A549 (cell line): ENCODE measurements around the gene ORMDL2. TPM values are rescaled to one million over a fixed set of nuclear protein-coding genes. Genes with fewer than 3 reads are reported as not detected.

ENCODE experiments used
- ATAC-seq, 2 experiments: fragments of 200-7000 bp in 1 of 2; fragments of >200 bp in 1 of 2; cut with Nextera tagmentation in 1 of 2; cut with Tn5 transposase in 1 of 2; 3 replicates each; pipeline versions ENCODE4 v1.8.0 to v1.9.1; 2018 to 2020; ENCODE audit warnings: mild to moderate bottlenecking in 1 of 2, moderate library complexity in 1 of 2
- CTCF ChIA-PET: fragments of 300-600 bp; sonication (Branson Sonifier 250); formaldehyde crosslinking; extraction: SDS; loops from one replicate; lab custom pipeline; 2021; ENCODE audit warnings: antibody characterized with exemption, inconsistent platforms; lab: Yijun Ruan, JAX
- POLR2A ChIA-PET: fragments of 350-600 bp; formaldehyde crosslinking; extraction: SDS; loops from one replicate; lab custom pipeline; 2021; ENCODE audit warnings: antibody characterized with exemption, inconsistent platforms; lab: Yijun Ruan, JAX
- DNase-seq, 2 experiments: peaks; one replicate each; pipeline versions ENCODE4 v3.0.0 to v3.0.0-alpha.2; 2011 to 2016; ENCODE audit warnings: low read depth in 1 of 2, low spot score in 1 of 2
- FAIRE-seq: peaks from 2 replicates; lab custom pipeline; 2011; peaks lifted over from hg19 to GRCh38; lab: Jason Lieb, UNC
- H3K27ac ChIP-seq, 2 experiments: fragments of >200 bp; sonication (Bioruptor Twin); formaldehyde crosslinking; 3 replicates each; pipeline ENCODE4 v1.5.1; 2016 to 2017
- H3K4me1 ChIP-seq: fragments of >200 bp; sonication (Bioruptor Twin); formaldehyde crosslinking; 3 replicates; pipeline ENCODE4 v1.6.1; 2016
- H3K4me2 ChIP-seq: fragments of >200 bp; sonication (Bioruptor Twin); formaldehyde crosslinking; 3 replicates; pipeline ENCODE4 v1.6.1; 2016
- H3K4me3 ChIP-seq: fragments of >200 bp; sonication (Bioruptor Twin); formaldehyde crosslinking; 3 replicates; pipeline ENCODE4 v1.5.1; 2016
- H3K9me3 ChIP-seq: fragments of >200 bp; sonication (Bioruptor Twin); formaldehyde crosslinking; 3 replicates; pipeline ENCODE4 v1.6.1; 2016
- BHLHE40 ChIP-seq: IDR thresholded peaks from 2 replicates; pipeline ENCODE4 v1.6.1; 2012; ENCODE audit warnings: low read depth, low read length, inconsistent platforms
- CEBPB ChIP-seq, 2 experiments: fragments of >200 bp in 1 of 2; sonication (Bioruptor Twin) in 1 of 2; formaldehyde crosslinking in 1 of 2; IDR thresholded peaks; 2 replicates each; pipeline ENCODE4 v1.6.1; 2012 to 2016
- FOXS1 ChIP-seq: fragments of 250-450 bp; sonication (Bioruptor Pico); IDR thresholded peaks from 2 replicates; pipeline ENCODE4 v1.5.0; 2020; ENCODE audit warnings: mild to moderate bottlenecking, moderate library complexity
- HDAC2 ChIP-seq: fragments of 200-600 bp; sonication (generic); IDR thresholded peaks from 2 replicates; pipeline ENCODE4 v1.6.1; 2016
- HOXB5 ChIP-seq: fragments of 250-450 bp; sonication (Bioruptor Pico); IDR thresholded peaks from 2 replicates; pipeline ENCODE4 v1.5.0; 2020; ENCODE audit warnings: mild to moderate bottlenecking, moderate library complexity
- JUN ChIP-seq, 2 experiments: fragments of >200 bp; sonication (Bioruptor Twin); formaldehyde crosslinking; IDR thresholded peaks; 2 replicates in 1 of 2; 3 replicates in 1 of 2; pipeline ENCODE4 v1.6.1; 2016 to 2017
- KDM1A ChIP-seq: fragments of 200-600 bp; sonication (generic); IDR thresholded peaks from 2 replicates; pipeline ENCODE4 v1.6.1; 2016; ENCODE audit warnings: low read depth, mild to moderate bottlenecking
- MYC ChIP-seq: IDR thresholded peaks from 2 replicates; pipeline ENCODE4 v1.6.1; 2012; ENCODE audit warnings: mild to moderate bottlenecking, inconsistent platforms, low read length, improper control_type of control experiment, borderline replicate concordance
- NFE2L2 ChIP-seq: fragments of 150-350 bp; conservative IDR thresholded peaks from 2 replicates; pipeline ENCODE4 v1.6.1; 2014; ENCODE audit warnings: low read length
- NPAS2 ChIP-seq: fragments of 250-450 bp; sonication (Bioruptor Pico); IDR thresholded peaks from 2 replicates; pipeline ENCODE4 v1.8.0; 2022; ENCODE audit warnings: mild to moderate bottlenecking, moderate library complexity, borderline replicate concordance
- POLR2A ChIP-seq: IDR thresholded peaks from 2 replicates; pipeline ENCODE4 v1.6.1; 2012; ENCODE audit warnings: mild to moderate bottlenecking, low read length
- POLR2AphosphoS2 ChIP-seq: conservative IDR thresholded peaks from 2 replicates; pipeline ENCODE4 v1.6.1; 2012; ENCODE audit warnings: low read length, improper control_type of control experiment, inconsistent platforms
- SREBF2 ChIP-seq: fragments of 450-650 bp; IDR thresholded peaks from 2 replicates; pipeline ENCODE4 v1.6.1; 2014; ENCODE audit warnings: mild to moderate bottlenecking, moderate library complexity
- ZC3H11A ChIP-seq: fragments of 450-650 bp; IDR thresholded peaks from 2 replicates; pipeline ENCODE4 v1.6.1; 2014; ENCODE audit warnings: antibody characterized with exemption, mild to moderate bottlenecking
- WGBS: methylation state at CpG from one replicate; pipeline ENCODE4 v1.1.6; 2017; ENCODE audit errors: missing lambda C conversion rate; 5-methylcytosine and 5-hydroxymethylcytosine counted together
- polyA plus RNA-seq, 4 experiments: library from polyadenylated mRNA; depleted of rRNA in 3 of 4; stranded (reverse); fragments of >200 nt; fragmentation: RNase III in 1 of 4; extraction: RNeasy Plus Mini Kit Qiagen cat#74134 plus additional on column Dnase treatment in 1 of 4; gene quantifications; 2 replicates in 3 of 4; 3 replicates in 1 of 4; pipeline ENCODE4 v1.2.3, GENCODE V29; 2011 to 2017
- TF ChIP-seq, protein P1 (sequence below): fragments of >200 bp; sonication (Bioruptor Twin); formaldehyde crosslinking; IDR thresholded peaks from 3 replicates; pipeline ENCODE4 v1.6.1; 2016
- TF ChIP-seq, protein P2 (sequence below): fragments of 450-650 bp; IDR thresholded peaks from 2 replicates; pipeline ENCODE4 v1.6.1; 2014; ENCODE audit warnings: antibody characterized with exemption
- TF ChIP-seq, protein P3 (sequence below): fragments of 200-600 bp; sonication (generic); IDR thresholded peaks from 2 replicates; pipeline ENCODE4 v1.6.1; 2016; ENCODE audit warnings: antibody characterized with exemption, mild to moderate bottlenecking, moderate library complexity
- TF ChIP-seq, protein P4 (sequence below): IDR thresholded peaks from 2 replicates; pipeline ENCODE4 v1.6.1; 2012
- TF ChIP-seq, protein P5 (sequence below): fragments of 250-450 bp; sonication (Bioruptor Pico); IDR thresholded peaks from 2 replicates; pipeline ENCODE4 v1.5.0; 2020; ENCODE audit warnings: low read depth, mild to moderate bottlenecking, moderate library complexity

The ORMDL2 gene
- polyA plus RNA-seq, 2 of the 4 experiments (the other 2 are of a cell fraction), result 79.0 to 93.6 TPM

DNA sequence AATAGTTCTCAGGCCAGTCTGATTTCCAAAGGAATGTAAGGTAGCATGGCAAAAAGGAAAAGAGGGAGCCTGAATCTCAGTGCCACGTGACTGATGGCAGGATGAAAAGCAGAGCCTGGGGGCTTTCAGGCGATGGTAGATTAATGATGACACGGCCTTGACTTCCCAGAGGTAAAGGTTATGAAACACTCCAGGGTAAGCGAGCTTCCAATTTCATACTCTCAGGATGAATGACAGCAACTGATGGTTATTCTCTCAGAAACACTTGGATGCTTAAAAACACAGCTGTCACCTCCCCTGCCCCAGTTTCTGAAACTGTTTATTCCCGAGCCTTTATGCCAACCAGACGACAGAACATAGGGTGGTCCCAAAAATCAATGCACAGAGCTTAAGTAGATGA lies 46.1 kb upstream of the ORMDL2 start:
- H3K9me3 ChIP-seq, result no peaks in the 10 kb centered on the region
- CTCF ChIA-PET, result interaction anchor here (0.7 to 3.8 kb wide), 6 partner anchors 9 to 168 kb away, joined by 3 to 20 read pairs (median 6); a partner anchor contains a TSS

DNA sequence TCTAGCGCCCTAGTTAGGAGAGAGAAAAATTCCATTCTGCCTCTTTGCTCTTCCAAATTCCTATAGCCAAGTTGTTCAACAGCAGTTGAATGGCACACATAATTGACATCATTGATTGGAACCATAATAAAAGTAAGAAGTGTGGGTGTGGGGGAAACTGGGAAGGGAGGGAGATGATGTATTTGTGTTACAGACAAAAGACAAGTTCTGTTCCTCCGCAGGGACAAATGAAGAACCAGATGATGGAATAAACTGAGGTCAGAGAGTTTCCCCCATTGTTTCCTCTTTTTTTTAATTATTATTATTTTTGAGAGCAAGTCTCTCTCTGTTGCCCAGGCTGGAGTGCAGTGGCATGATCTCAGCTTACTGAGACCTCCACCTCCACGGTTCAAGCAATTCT lies 40.0 kb upstream of the ORMDL2 start:
- no peak for TF ChIP-seq KDM1A
- TF ChIP-seq, protein P1, sequence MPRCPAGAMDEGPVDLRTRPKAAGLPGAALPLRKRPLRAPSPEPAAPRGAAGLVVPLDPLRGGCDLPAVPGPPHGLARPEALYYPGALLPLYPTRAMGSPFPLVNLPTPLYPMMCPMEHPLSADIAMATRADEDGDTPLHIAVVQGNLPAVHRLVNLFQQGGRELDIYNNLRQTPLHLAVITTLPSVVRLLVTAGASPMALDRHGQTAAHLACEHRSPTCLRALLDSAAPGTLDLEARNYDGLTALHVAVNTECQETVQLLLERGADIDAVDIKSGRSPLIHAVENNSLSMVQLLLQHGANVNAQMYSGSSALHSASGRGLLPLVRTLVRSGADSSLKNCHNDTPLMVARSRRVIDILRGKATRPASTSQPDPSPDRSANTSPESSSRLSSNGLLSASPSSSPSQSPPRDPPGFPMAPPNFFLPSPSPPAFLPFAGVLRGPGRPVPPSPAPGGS, result no peak
- TF ChIP-seq CEBPB (IDR thresholded peaks at IDR 0.05), result no peak
- no peak for TF ChIP-seq POLR2A
- no peak for TF ChIP-seq FOXS1 (CRISPR knock-in tag)
- TF ChIP-seq, protein P2, sequence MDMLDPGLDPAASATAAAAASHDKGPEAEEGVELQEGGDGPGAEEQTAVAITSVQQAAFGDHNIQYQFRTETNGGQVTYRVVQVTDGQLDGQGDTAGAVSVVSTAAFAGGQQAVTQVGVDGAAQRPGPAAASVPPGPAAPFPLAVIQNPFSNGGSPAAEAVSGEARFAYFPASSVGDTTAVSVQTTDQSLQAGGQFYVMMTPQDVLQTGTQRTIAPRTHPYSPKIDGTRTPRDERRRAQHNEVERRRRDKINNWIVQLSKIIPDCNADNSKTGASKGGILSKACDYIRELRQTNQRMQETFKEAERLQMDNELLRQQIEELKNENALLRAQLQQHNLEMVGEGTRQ, result no peak
- no peak for TF ChIP-seq POLR2AphosphoS2
- no peak for TF ChIP-seq HDAC2
- TF ChIP-seq, protein P3, sequence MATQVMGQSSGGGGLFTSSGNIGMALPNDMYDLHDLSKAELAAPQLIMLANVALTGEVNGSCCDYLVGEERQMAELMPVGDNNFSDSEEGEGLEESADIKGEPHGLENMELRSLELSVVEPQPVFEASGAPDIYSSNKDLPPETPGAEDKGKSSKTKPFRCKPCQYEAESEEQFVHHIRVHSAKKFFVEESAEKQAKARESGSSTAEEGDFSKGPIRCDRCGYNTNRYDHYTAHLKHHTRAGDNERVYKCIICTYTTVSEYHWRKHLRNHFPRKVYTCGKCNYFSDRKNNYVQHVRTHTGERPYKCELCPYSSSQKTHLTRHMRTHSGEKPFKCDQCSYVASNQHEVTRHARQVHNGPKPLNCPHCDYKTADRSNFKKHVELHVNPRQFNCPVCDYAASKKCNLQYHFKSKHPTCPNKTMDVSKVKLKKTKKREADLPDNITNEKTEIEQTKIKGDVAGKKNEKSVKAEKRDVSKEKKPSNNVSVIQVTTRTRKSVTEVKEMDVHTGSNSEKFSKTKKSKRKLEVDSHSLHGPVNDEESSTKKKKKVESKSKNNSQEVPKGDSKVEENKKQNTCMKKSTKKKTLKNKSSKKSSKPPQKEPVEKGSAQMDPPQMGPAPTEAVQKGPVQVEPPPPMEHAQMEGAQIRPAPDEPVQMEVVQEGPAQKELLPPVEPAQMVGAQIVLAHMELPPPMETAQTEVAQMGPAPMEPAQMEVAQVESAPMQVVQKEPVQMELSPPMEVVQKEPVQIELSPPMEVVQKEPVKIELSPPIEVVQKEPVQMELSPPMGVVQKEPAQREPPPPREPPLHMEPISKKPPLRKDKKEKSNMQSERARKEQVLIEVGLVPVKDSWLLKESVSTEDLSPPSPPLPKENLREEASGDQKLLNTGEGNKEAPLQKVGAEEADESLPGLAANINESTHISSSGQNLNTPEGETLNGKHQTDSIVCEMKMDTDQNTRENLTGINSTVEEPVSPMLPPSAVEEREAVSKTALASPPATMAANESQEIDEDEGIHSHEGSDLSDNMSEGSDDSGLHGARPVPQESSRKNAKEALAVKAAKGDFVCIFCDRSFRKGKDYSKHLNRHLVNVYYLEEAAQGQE, result no peak
- TF ChIP-seq, protein P4, sequence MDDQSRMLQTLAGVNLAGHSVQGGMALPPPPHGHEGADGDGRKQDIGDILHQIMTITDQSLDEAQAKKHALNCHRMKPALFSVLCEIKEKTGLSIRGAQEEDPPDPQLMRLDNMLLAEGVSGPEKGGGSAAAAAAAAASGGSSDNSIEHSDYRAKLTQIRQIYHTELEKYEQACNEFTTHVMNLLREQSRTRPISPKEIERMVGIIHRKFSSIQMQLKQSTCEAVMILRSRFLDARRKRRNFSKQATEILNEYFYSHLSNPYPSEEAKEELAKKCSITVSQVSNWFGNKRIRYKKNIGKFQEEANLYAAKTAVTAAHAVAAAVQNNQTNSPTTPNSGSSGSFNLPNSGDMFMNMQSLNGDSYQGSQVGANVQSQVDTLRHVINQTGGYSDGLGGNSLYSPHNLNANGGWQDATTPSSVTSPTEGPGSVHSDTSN, result no peak
- TF ChIP-seq JUN (IDR thresholded peaks at IDR 0.05), result no peak
- no peak for TF ChIP-seq NPAS2
- no peak for TF ChIP-seq HOXB5 (CRISPR knock-in tag)
- no peaks in the 10 kb centered on the region for H3K4me1 ChIP-seq
- H3K4me2 ChIP-seq, result no peak overlapping the region
- FAIRE-seq (no peak), ATAC-seq (no peak), DNase-seq (no peak)
- CTCF ChIA-PET, result interaction anchor here (0.6 to 2.1 kb wide), 4 partner anchors 26 to 122 kb away, joined by 3 to 9 read pairs (median 4); no protein-coding TSS in a partner anchor
- WGBS, result 95% methylated on average over 3 of the region's 3 CpGs
- H3K27ac ChIP-seq, result no peak overlapping the region
- POLR2A ChIA-PET, result no interaction called here
- H3K4me3 ChIP-seq, result no peak overlapping the region
- H3K9me3 ChIP-seq, result no peaks in the 10 kb centered on the region

More for the DNA sequence above, 46.1 kb upstream of the ORMDL2 start:
- H3K4me1 ChIP-seq, result no peaks in the 10 kb centered on the region
- FAIRE-seq (no peak), DNase-seq (no peak), ATAC-seq (no peak)
- H3K4me3 ChIP-seq, result no peak overlapping the region
- 92% methylated on average over 6 of the region's 6 CpGs for WGBS
- TF ChIP-seq SREBF2 (no peak), NFE2L2 (no peak), ZC3H11A (no peak), MYC (no peak), BHLHE40 (no peak)
- TF ChIP-seq, protein P5, sequence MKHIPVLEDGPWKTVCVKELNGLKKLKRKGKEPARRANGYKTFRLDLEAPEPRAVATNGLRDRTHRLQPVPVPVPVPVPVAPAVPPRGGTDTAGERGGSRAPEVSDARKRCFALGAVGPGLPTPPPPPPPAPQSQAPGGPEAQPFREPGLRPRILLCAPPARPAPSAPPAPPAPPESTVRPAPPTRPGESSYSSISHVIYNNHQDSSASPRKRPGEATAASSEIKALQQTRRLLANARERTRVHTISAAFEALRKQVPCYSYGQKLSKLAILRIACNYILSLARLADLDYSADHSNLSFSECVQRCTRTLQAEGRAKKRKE, result no peak
- H3K4me2 ChIP-seq, result no peak overlapping the region
- POLR2A ChIA-PET, result interaction anchor here (0.8 kb wide), 1 partner anchor 56 kb away, joined by 4 read pairs; the partner anchor contains the start of gene BLOC1S1
- no peak overlapping the region for H3K27ac ChIP-seq
